ENCODE measurements around the gene SLC44A2. TPM values are rescaled to one million over a fixed set of nuclear protein-coding genes. Genes with fewer than 3 reads are reported as not detected.
A peak's percentile ranks its signal among the peaks of the same experiment; 100 is the strongest.

Gene SLC44A2
- total RNA-seq, 3 donors from 2014 or later (not counting 1 experiment from before 2014, with no cell fraction given), result 231 to 306 (median 279) TPM

DNA sequence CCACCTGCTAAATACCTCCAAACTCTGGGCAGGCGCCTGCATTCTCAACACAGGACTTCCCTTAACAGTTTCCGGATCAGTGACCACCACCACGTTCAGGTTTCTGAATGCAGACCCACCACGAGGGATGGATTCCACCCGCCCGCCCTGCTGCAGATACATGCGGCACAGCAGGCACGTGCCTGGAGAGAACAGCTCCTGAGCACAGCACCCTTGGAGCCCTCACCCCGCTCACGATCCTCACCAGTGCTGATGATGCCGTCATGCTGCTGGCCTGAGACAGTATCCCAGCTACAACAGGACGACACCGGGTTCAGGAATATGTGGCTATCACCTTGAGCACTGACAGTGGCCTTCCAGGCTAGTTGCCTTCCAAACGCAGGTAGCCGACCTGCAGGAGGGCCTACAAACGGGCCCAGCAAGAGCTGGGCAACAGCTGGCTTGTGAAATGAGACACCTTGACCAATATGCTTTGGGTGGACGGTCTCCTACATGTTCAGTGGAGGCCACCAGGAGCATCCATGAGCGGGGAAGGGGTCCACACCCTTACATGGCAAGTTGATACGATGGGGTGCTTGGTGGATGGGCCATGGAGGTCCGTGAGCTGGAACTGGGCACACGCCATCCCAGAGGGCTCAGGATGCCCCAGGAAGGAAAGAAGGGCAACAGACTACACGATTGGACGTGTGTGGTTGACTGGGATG lies 66.0 kb downstream of the SLC44A2 start:
- Mint-ChIP-seq H3K9me3 (no peaks in the 10 kb centered on the region), H3K4me1 (peaks cover 14 to 17% of the 10 kb centered on the region in 2 donors), H3K27me3 (ENCODE audit: low read depth in 2 of 2) (peaks cover 3 to 6% of the 10 kb centered on the region in 2 donors), H3K27ac (peak overlapping the region in 1 of 2 donors; percentile 48), H3K36me3 (peaks cover 7% of the 10 kb centered on the region), H3K4me3 (no peak overlapping the region)
- no peak for TF ChIP-seq CTCF (IDR thresholded peaks at IDR 0.05)
- Histone ChIP-seq H3K4me1 (ENCODE audit: control insufficient read depth, insufficient read depth, low read length) (peaks cover 14% of the 10 kb centered on the region), H3K9me3 (ENCODE audit: control insufficient read depth, insufficient read depth, low read length) (no peaks in the 10 kb centered on the region), H3K4me3 (ENCODE audit: low read length) (no peak overlapping the region), H3K36me3 (ENCODE audit: control insufficient read depth, insufficient read depth, low read length) (peaks cover 54% of the 10 kb centered on the region), H3K27ac (ENCODE audit: low read length) (no peak overlapping the region), H3K27me3 (ENCODE audit: control insufficient read depth, insufficient read depth, low read length) (peaks cover 4% of the 10 kb centered on the region)
- DNase-seq (no peak), ATAC-seq (no peak)
- intact Hi-C loops (cut with micrococcal nuclease), result no loop called here
- 89% methylated on average over 23 of the region's 23 CpGs for WGBS (ENCODE audit: insufficient coverage)

- Mint-ChIP-seq H3K27ac (peak overlapping the region in 1 of 2 donors; percentile 48), H3K4me3 (no peak overlapping the region), H3K4me1 (peaks cover 18 to 19% of the 10 kb centered on the region in 2 donors), H3K36me3 (peaks cover 7% of the 10 kb centered on the region), H3K9me3 (no peaks in the 10 kb centered on the region), H3K27me3 (ENCODE audit: low read depth in 2 of 2) (peaks cover 3 to 6% of the 10 kb centered on the region in 2 donors)
- Histone ChIP-seq H3K36me3 (ENCODE audit: control insufficient read depth, insufficient read depth, low read length) (peaks cover 49% of the 10 kb centered on the region), H3K4me3 (ENCODE audit: low read length) (no peak overlapping the region), H3K27ac (ENCODE audit: low read length) (no peak overlapping the region), H3K4me1 (ENCODE audit: control insufficient read depth, insufficient read depth, low read length) (peaks cover 15% of the 10 kb centered on the region), H3K9me3 (ENCODE audit: control insufficient read depth, insufficient read depth, low read length) (no peaks in the 10 kb centered on the region), H3K27me3 (ENCODE audit: control insufficient read depth, insufficient read depth, low read length) (peaks cover 4% of the 10 kb centered on the region)
- no peak for TF ChIP-seq CTCF (IDR thresholded peaks at IDR 0.05)
- 93% methylated on average over 5 of the region's 5 CpGs for WGBS (ENCODE audit: insufficient coverage)
- ATAC-seq (no peak), DNase-seq (no peak)
- intact Hi-C loops (cut with micrococcal nuclease), result no loop called here
Observed at GRCh38 chr19:10691883-10692282, 66.5 kb downstream of the SLC44A2 start.

GRCh38 chr19:10692673-10693264 lies 67.4 kb downstream of the SLC44A2 start:
- Histone ChIP-seq H3K4me1 (ENCODE audit: control insufficient read depth, insufficient read depth, low read length) (peaks cover 15% of the 10 kb centered on the region), H3K9me3 (ENCODE audit: control insufficient read depth, insufficient read depth, low read length) (no peaks in the 10 kb centered on the region), H3K27ac (ENCODE audit: low read length) (no peak overlapping the region), H3K4me3 (ENCODE audit: low read length) (no peak overlapping the region), H3K27me3 (ENCODE audit: control insufficient read depth, insufficient read depth, low read length) (peaks cover 4% of the 10 kb centered on the region), H3K36me3 (ENCODE audit: control insufficient read depth, insufficient read depth, low read length) (peaks cover 41% of the 10 kb centered on the region)
- no peak for ATAC-seq
- H3K4me3 Mint-ChIP-seq, result no peak overlapping the region
- peaks cover 7% of the 10 kb centered on the region for H3K36me3 Mint-ChIP-seq
- no peaks in the 10 kb centered on the region for H3K9me3 Mint-ChIP-seq
- no peak for DNase-seq
- H3K4me1 Mint-ChIP-seq, result peaks cover 18 to 19% of the 10 kb centered on the region in 2 donors
- H3K27ac Mint-ChIP-seq, result peak overlapping the region in 1 of 2 donors; percentile 48
- H3K27me3 Mint-ChIP-seq (ENCODE audit: low read depth in 2 of 2), result peaks cover 3 to 6% of the 10 kb centered on the region in 2 donors
- WGBS (ENCODE audit: insufficient coverage), result 96% methylated on average over 5 of the region's 5 CpGs
- TF ChIP-seq CTCF (IDR thresholded peaks at IDR 0.05), result no peak
- intact Hi-C loops (cut with micrococcal nuclease), result no loop called here

Other genes with a start within 250 kb of the SLC44A2 start
- 100 to 1,000 TPM; 401 to 469 (median 454) TPM for gene TYK2, start 245.0 kb upstream of the SLC44A2 start, total RNA-seq
- 100 to 1,000 TPM; 211 to 242 (median 223) TPM for gene CDC37, start 222.0 kb upstream of the SLC44A2 start, total RNA-seq
- gene PDE4A, start 205.0 kb upstream of the SLC44A2 start, total RNA-seq, result 10 to 100 TPM; 34.2 to 46.2 (median 44.9) TPM
- gene KEAP1, start 122.2 kb upstream of the SLC44A2 start, total RNA-seq, result 10 to 100 TPM; 28.1 to 39.4 (median 34.6) TPM
- 100 to 1,000 TPM; 307 to 433 (median 368) TPM for gene S1PR5, start 108.1 kb upstream of the SLC44A2 start, total RNA-seq
- 100 to 1,000 TPM; 128 to 155 (median 138) TPM for gene ATG4D, start 81.6 kb upstream of the SLC44A2 start, total RNA-seq
- gene KRI1, start 59.5 kb upstream of the SLC44A2 start, total RNA-seq, result 10 to 100 TPM; 36.6 to 53.0 (median 49.5) TPM
- 100 to 1,000 TPM in 2 of 3 donors, 10 to 100 TPM in 1; 82.7 to 102 (median 101) TPM for gene CDKN2D, start 56.6 kb upstream of the SLC44A2 start, total RNA-seq
- 1 to 10 TPM in 1 of 3 donors, not detected in 2; 1.3 TPM for gene AP1M2, start 38.2 kb upstream of the SLC44A2 start, total RNA-seq
- gene ILF3, start 28.8 kb downstream of the SLC44A2 start, total RNA-seq, result 100 to 1,000 TPM; 329 to 365 (median 332) TPM
- gene QTRT1, start 75.9 kb downstream of the SLC44A2 start, total RNA-seq, result 10 to 100 TPM; 29.0 to 37.5 (median 29.9) TPM
- 100 to 1,000 TPM; 419 to 491 (median 428) TPM for gene DNM2, start 92.5 kb downstream of the SLC44A2 start, total RNA-seq
- gene TMED1, start 210.7 kb downstream of the SLC44A2 start, total RNA-seq, result 10 to 100 TPM; 20.5 to 27.8 (median 27.4) TPM
- 1 to 10 TPM; 2.9 to 9.9 (median 6.2) TPM for gene C19orf38, start 222.9 kb downstream of the SLC44A2 start, total RNA-seq
- gene CARM1, start 246.0 kb downstream of the SLC44A2 start, total RNA-seq, result 10 to 100 TPM; 13.4 to 21.3 (median 19.8) TPM

All from natural killer cell (primary cell).